BJ (cell line): Measurements from ENCODE around the gene AP3S1. TPM values are rescaled to one million over a fixed set of nuclear protein-coding genes. Genes with fewer than 3 reads are reported as not detected.

Experiments used
- CTCF ChIA-PET: fragments of 350-600 bp; formaldehyde crosslinking; extraction: SDS; loops from one replicate; lab custom pipeline; 2021; ENCODE audit warnings: antibody characterized with exemption, inconsistent platforms; lab: Yijun Ruan, JAX
- POLR2A ChIA-PET: fragments of 300-600 bp; sonication (Branson Sonifier 250); formaldehyde crosslinking; extraction: SDS; loops from one replicate; lab custom pipeline; 2021; ENCODE audit warnings: antibody characterized with exemption; lab: Charles Lee
- DNase-seq: peaks from one replicate; pipeline ENCODE4 v3.0.0-alpha.2; 2011; ENCODE audit warnings: low read depth
- H3K27me3 ChIP-seq: 2 replicates; pipeline ENCODE4 v1.6.0; 2011; ENCODE audit warnings: low read length; ENCODE audit not compliant: control insufficient read depth, insufficient read depth
- H3K36me3 ChIP-seq: 2 replicates; pipeline ENCODE4 v1.5.1; 2011; ENCODE audit warnings: low read length; ENCODE audit not compliant: control insufficient read depth, insufficient read depth
- H3K4me3 ChIP-seq: 2 replicates; pipeline ENCODE4 v1.5.1; 2011; ENCODE audit warnings: low read depth, mild to moderate bottlenecking, control low read depth, low read length
- polyA plus RNA-seq: library from polyadenylated mRNA; depleted of rRNA; stranded (reverse); fragments of >200 nt; gene quantifications from 2 replicates; pipeline ENCODE4 v1.2.3, GENCODE V29; 2011; rRNA removed
- TF ChIP-seq, protein P1 (sequence below): IDR thresholded peaks from 2 replicates; pipeline ENCODE4 v1.5.1; 2011; ENCODE audit warnings: low read depth, mild to moderate bottlenecking, control low read depth, inconsistent platforms, low read length, moderate library complexity; ENCODE audit not compliant: insufficient read depth

The AP3S1 gene
- polyA plus RNA-seq, 1 experiment, result 27.6 TPM

- POLR2A ChIA-PET, result interaction anchor here (0.5 kb wide), 1 partner anchor 97 kb away, joined by 3 read pairs; no protein-coding TSS in a partner anchor
- Histone ChIP-seq H3K4me3 (peak within 1 kb of the TSS; percentile 21), H3K27me3 (peaks cover 7% of the 10 kb centered on the region; the same call in 1 of the 2 replicates), H3K36me3 (no peaks in the 10 kb centered on the region)
- CTCF ChIA-PET, result interaction anchor here (1.2 kb wide), 1 partner anchor 16 kb away, joined by 3 read pairs; no protein-coding TSS in a partner anchor
- no peak for DNase-seq
- TF ChIP-seq, protein P1, sequence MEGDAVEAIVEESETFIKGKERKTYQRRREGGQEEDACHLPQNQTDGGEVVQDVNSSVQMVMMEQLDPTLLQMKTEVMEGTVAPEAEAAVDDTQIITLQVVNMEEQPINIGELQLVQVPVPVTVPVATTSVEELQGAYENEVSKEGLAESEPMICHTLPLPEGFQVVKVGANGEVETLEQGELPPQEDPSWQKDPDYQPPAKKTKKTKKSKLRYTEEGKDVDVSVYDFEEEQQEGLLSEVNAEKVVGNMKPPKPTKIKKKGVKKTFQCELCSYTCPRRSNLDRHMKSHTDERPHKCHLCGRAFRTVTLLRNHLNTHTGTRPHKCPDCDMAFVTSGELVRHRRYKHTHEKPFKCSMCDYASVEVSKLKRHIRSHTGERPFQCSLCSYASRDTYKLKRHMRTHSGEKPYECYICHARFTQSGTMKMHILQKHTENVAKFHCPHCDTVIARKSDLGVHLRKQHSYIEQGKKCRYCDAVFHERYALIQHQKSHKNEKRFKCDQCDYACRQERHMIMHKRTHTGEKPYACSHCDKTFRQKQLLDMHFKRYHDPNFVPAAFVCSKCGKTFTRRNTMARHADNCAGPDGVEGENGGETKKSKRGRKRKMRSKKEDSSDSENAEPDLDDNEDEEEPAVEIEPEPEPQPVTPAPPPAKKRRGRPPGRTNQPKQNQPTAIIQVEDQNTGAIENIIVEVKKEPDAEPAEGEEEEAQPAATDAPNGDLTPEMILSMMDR, result no peak
Observed at GRCh38 chr5:115962239-115962564, 120.5 kb downstream of the AP3S1 start, which contains the start of gene LVRN. Gene LVRN (plus strand): TSS chr5:115962475. CDS start chr5:115962618, 143 bp downstream.

DNA sequence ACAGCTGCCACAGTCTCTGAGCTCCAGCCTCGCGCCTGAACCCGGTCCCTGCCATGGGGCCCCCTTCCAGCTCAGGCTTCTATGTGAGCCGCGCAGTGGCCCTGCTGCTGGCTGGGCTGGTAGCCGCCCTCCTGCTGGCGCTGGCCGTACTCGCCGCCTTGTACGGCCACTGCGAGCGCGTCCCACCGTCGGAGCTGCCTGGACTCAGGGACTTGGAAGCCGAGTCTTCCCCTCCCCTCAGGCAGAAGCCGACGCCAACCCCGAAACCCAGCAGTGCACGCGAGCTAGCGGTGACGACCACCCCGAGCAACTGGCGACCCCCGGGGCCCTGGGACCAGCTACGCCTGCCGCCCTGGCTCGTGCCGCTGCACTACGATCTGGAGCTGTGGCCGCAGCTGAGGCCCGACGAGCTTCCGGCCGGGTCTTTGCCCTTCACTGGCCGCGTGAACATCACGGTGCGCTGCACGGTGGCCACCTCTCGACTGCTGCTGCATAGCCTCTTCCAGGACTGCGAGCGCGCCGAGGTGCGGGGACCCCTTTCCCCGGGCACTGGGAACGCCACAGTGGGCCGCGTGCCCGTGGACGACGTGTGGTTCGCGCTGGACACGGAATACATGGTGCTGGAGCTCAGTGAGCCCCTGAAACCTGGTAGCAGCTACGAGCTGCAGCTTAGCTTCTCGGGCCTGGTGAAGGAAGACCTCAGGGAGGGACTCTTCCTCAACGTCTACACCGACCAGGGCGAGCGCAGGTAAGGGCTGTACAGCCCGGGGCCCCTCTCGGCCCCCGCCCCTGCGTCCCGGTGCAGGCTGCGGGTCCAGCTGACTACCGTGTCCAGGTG is 121.0 kb downstream of the AP3S1 start:
- Histone ChIP-seq H3K4me3 (no peak overlapping the region; the same call in 1 of the 2 replicates), H3K36me3 (no peaks in the 10 kb centered on the region), H3K27me3 (peaks cover 7% of the 10 kb centered on the region; the same call in 1 of the 2 replicates)
- POLR2A ChIA-PET, result interaction anchor here (0.5 kb wide), 1 partner anchor 98 kb away, joined by 3 read pairs; no protein-coding TSS in a partner anchor
- TF ChIP-seq, protein P1, result no peak
- CTCF ChIA-PET, result interaction anchor here (0.9 to 1.0 kb wide), 2 partner anchors 17 to 22 kb away, joined by 3 to 4 read pairs; no protein-coding TSS in a partner anchor
- no peak for DNase-seq

- TF ChIP-seq, protein P1, result no peak
- Histone ChIP-seq H3K4me3 (no peak overlapping the region), H3K36me3 (no peaks in the 10 kb centered on the region), H3K27me3 (peaks cover 7% of the 10 kb centered on the region; the same call in 1 of the 2 replicates)
- CTCF ChIA-PET, result interaction anchor here (0.9 to 1.0 kb wide), 2 partner anchors 18 to 23 kb away, joined by 3 to 4 read pairs; no protein-coding TSS in a partner anchor
- no peak for DNase-seq
- POLR2A ChIA-PET, result no interaction called here
Observed at GRCh38 chr5:115963566-115963965, 121.8 kb downstream of the AP3S1 start.

Other genes with a start within 250 kb of the AP3S1 start
- gene TICAM2, start 239.5 kb upstream of the AP3S1 start, polyA plus RNA-seq, result 1.2 and 1.4 TPM in 2 replicates
- 58.1 and 80.8 TPM in 2 replicates for gene TMED7, start 215.9 kb upstream of the AP3S1 start, polyA plus RNA-seq
- 1.8 and 2.0 TPM in 2 replicates for gene CDO1, start 25.3 kb upstream of the AP3S1 start, polyA plus RNA-seq
- 34.6 and 71.1 TPM in 2 replicates for gene ATG12, start 370 bp upstream of the AP3S1 start, polyA plus RNA-seq
- gene LVRN, start 120.5 kb downstream of the AP3S1 start, polyA plus RNA-seq, result 0.05 and 0.21 TPM in 2 replicates
- gene ARL14EPL, start 190.5 kb downstream of the AP3S1 start, polyA plus RNA-seq, result not detected in 2 replicates
- gene COMMD10, start 243.1 kb downstream of the AP3S1 start, polyA plus RNA-seq, result 10.4 and 24.7 TPM in 2 replicates